NB4 (cell line): ENCODE measurements around the gene THEMIS.

Source experiments
- DNase-seq: peaks from one replicate; pipeline ENCODE4 v3.0.0; 2010; ENCODE audit warnings: low read depth
- H3K4me3 ChIP-seq: one replicate; pipeline ENCODE4 v1.5.1; 2011; ENCODE audit warnings: mild to moderate bottlenecking, low read depth, low read length, moderate library complexity
- MAX ChIP-seq: IDR thresholded peaks from 2 replicates; pipeline ENCODE4 v1.6.1; 2011; ENCODE audit warnings: low read depth, low read length
- MYC ChIP-seq: IDR thresholded peaks from 2 replicates; pipeline ENCODE4 v1.6.1; 2011; ENCODE audit warnings: low read depth, low read length
- POLR2A ChIP-seq: IDR thresholded peaks from 2 replicates; pipeline ENCODE4 v1.6.1; 2011; ENCODE audit warnings: mild to moderate bottlenecking; ENCODE audit not compliant: insufficient read length; ENCODE audit errors: extremely low read depth
- TF ChIP-seq, protein P1 (sequence below): IDR thresholded peaks from one replicate; pipeline ENCODE4 v1.5.1; 2012; ENCODE audit warnings: low read depth, low read length

THEMIS gene

GRCh38 chr6:127686084-127686483, 214.8 kb downstream of the THEMIS start:
- TF ChIP-seq, protein P1, sequence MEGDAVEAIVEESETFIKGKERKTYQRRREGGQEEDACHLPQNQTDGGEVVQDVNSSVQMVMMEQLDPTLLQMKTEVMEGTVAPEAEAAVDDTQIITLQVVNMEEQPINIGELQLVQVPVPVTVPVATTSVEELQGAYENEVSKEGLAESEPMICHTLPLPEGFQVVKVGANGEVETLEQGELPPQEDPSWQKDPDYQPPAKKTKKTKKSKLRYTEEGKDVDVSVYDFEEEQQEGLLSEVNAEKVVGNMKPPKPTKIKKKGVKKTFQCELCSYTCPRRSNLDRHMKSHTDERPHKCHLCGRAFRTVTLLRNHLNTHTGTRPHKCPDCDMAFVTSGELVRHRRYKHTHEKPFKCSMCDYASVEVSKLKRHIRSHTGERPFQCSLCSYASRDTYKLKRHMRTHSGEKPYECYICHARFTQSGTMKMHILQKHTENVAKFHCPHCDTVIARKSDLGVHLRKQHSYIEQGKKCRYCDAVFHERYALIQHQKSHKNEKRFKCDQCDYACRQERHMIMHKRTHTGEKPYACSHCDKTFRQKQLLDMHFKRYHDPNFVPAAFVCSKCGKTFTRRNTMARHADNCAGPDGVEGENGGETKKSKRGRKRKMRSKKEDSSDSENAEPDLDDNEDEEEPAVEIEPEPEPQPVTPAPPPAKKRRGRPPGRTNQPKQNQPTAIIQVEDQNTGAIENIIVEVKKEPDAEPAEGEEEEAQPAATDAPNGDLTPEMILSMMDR = no peak
- TF ChIP-seq MAX = no peak
- no peak overlapping the region for H3K4me3 ChIP-seq

GRCh38 chr6:127684501-127684900, 216.4 kb downstream of the THEMIS start:
- H3K4me3 ChIP-seq = no peak overlapping the region
- DNase-seq = no peak
- TF ChIP-seq MYC (no peak), MAX (no peak), POLR2A (no peak)
- TF ChIP-seq, protein P1 = no peak

More at GRCh38 chr6:127686084-127686483, 214.8 kb downstream of the THEMIS start:
- no peak for DNase-seq
